Heart left ventricle (tissue), 13 donors: Measurements from ENCODE around the gene MSS51.

Experiments used
- CTCF ChIP-seq, 12 donors: fragments of 200-600 bp; sonication (generic) in 4 of 12; IDR thresholded peaks; one replicate each; pipeline versions ENCODE4 v1.5.0 to v1.8.0; 2018 to 2022; ENCODE audit warnings: antibody characterized with exemption in 12 of 12, mild to moderate bottlenecking in 5 of 12
- POLR2A ChIP-seq, 2 donors: fragments of 450-650 bp; IDR thresholded peaks; one replicate each; pipeline ENCODE4 v1.6.1; 2017; ENCODE audit warnings: antibody characterized with exemption in 2 of 2, mild to moderate bottlenecking in 2 of 2, moderate library complexity in 2 of 2
- donor health status: ischemic (EF 13 %, LVEDD 7.1; RV severe dilation, severe dysfunction).
- donor health status: DM: no; HTN: yes; CAD: no.
- donor health status: DM: no; HTN: no; CAD: no.
- donor health status: ischemic (EF 25% LVEDD 6.9; RV normal size, moderate dysfunction).
- donor health status: ischemic (EF 25% LVEDD 5.7; RV mildly dilated, moderate dysfunction).
- donor health status: ischemic (EF 35%, LVEDD 5.7; RV mildly dilated, moderate dysfunction).
- donor health status: nonischemic (EF 11% LVEDD 7.7; RV severe dilation, severe dysfunction).
- donor health status: DM: yes; HTN: yes; CAD: no.
- donor health status: PGD.
- donor health status: ischemic (EF 29% LVEDD 5.4; RV normal size, mild dysfunction).
- donor health status: nonischemic (EF 23%, LVEDD 6.1; RV moderate dilation, normal function).

GRCh38 chr10:73416571-73416970, 16.8 kb downstream of the MSS51 start:
- no peak for TF ChIP-seq CTCF (IDR thresholded peaks at IDR 0.05)
- TF ChIP-seq POLR2A (IDR thresholded peaks at IDR 0.05): no peak
